OCI-LY7 (cell line): ENCODE data around the gene LAPTM5. TPM values are rescaled to one million over a fixed set of nuclear protein-coding genes. Genes with fewer than 3 reads are reported as not detected.
A peak's percentile ranks its signal among the peaks of the same experiment; 100 is the strongest.

Source experiments
- BruUV-seq: library from RNA; stranded (reverse); fragments of 400-500 nt; replicated peaks from 2 replicates; lab custom pipeline; 2021; lab: Mats Ljungman, UMichigan
- CTCF ChIA-PET: fragments of 300-600 bp; sonication (Branson Sonifier 250); formaldehyde crosslinking; loops from one replicate; lab custom pipeline; 2022; ENCODE audit warnings: antibody characterized with exemption; ENCODE audit not compliant: unreplicated experiment; lab: Charles Lee
- POLR2A ChIA-PET: fragments of 300-600 bp; sonication (Branson Sonifier 250); formaldehyde crosslinking; loops from one replicate; lab custom pipeline; 2022; ENCODE audit warnings: antibody characterized with exemption; lab: Charles Lee
- DNase-seq: peaks from one replicate; pipeline ENCODE4 v3.0.0-alpha.2; 2015; ENCODE audit warnings: low spot score
- H2AFZ ChIP-seq: fragments of 200-600 bp; sonication (generic), shearing (Covaris generic); 2 replicates; pipeline ENCODE4 v1.6.1; 2014; ENCODE audit warnings: mild to moderate bottlenecking, antibody characterized with exemption, low read length, moderate library complexity
- H3K27ac ChIP-seq: fragments of 200-600 bp; sonication (generic); 2 replicates; pipeline ENCODE4 v1.5.1; 2014; ENCODE audit warnings: mixed run types, low read depth, mild to moderate bottlenecking, moderate library complexity, low read length, inconsistent platforms; ENCODE audit not compliant: poor library complexity, severe bottlenecking
- H3K36me3 ChIP-seq: fragments of 200-600 bp; sonication (generic); 2 replicates; pipeline ENCODE4 v1.6.1; 2014; ENCODE audit warnings: mild to moderate bottlenecking, antibody characterized with exemption, low read length, moderate library complexity, mixed read lengths; ENCODE audit not compliant: insufficient read depth
- H3K4me1 ChIP-seq: fragments of 200-600 bp; sonication (generic); 2 replicates; pipeline ENCODE4 v1.5.1; 2014; ENCODE audit warnings: mild to moderate bottlenecking, low read length; ENCODE audit not compliant: insufficient read depth, poor library complexity, severe bottlenecking
- H3K4me2 ChIP-seq: fragments of 200-600 bp; sonication (generic); 2 replicates; pipeline ENCODE4 v1.6.1; 2014; ENCODE audit warnings: mild to moderate bottlenecking, low read length
- H3K4me3 ChIP-seq: fragments of 200-600 bp; sonication (generic); 2 replicates; pipeline ENCODE4 v1.5.1; 2014; ENCODE audit warnings: mild to moderate bottlenecking, low read depth, low read length; ENCODE audit not compliant: poor library complexity, severe bottlenecking
- H3K79me2 ChIP-seq: fragments of 200-600 bp; sonication (generic); 2 replicates; pipeline ENCODE4 v1.6.1; 2016; ENCODE audit warnings: low read depth, mild to moderate bottlenecking, low read length, moderate library complexity, mixed read lengths; ENCODE audit not compliant: insufficient read depth
- H3K9me2 ChIP-seq: fragments of 200-600 bp; sonication (generic); 2 replicates; pipeline ENCODE4 v1.6.1; 2016; ENCODE audit warnings: mild to moderate bottlenecking, low read length, mixed read lengths; ENCODE audit not compliant: insufficient read depth
- H3K9me3 ChIP-seq: fragments of 200-600 bp; sonication (generic); 2 replicates; pipeline ENCODE4 v1.6.1; 2014; ENCODE audit warnings: mild to moderate bottlenecking, mixed run types, low read length, mixed read lengths
- H4K20me1 ChIP-seq: fragments of 200-600 bp; sonication (generic); 2 replicates; pipeline ENCODE4 v1.6.1; 2014; ENCODE audit warnings: mild to moderate bottlenecking, antibody characterized with exemption, low read length, moderate library complexity, mixed read lengths; ENCODE audit not compliant: insufficient read depth
- EZH2phosphoT487 ChIP-seq: fragments of 200-600 bp; sonication (generic); IDR thresholded peaks from 2 replicates; pipeline ENCODE4 v1.6.1; 2018; ENCODE audit warnings: low read depth, borderline replicate concordance, mild to moderate bottlenecking, mixed run types, antibody characterized with exemption, low read length, moderate library complexity, mixed read lengths
- intact Hi-C: fragments of 100-400 bp; cut with micrococcal nuclease; formaldehyde crosslinking; loops from one replicate; pipeline ENCODE4 v1.10.0; 2022; ENCODE audit not compliant: unreplicated experiment
- total RNA-seq, 2 experiments: library from RNA; depleted of rRNA in 1 of 2; stranded (reverse); fragments of >200 nt in 1 of 2; shearing (Covaris generic) in 1 of 2; gene quantifications; 2 replicates each; pipeline ENCODE4 v1.2.3, GENCODE V29; 2014 to 2022
- TF ChIP-seq, protein P1 (sequence below): fragments of 200-600 bp; sonication (generic); conservative IDR thresholded peaks from 2 replicates; pipeline ENCODE4 v1.5.1; 2014; ENCODE audit warnings: mild to moderate bottlenecking, antibody characterized with exemption, low read length, moderate library complexity, mixed read lengths

LAPTM5 gene
- total RNA-seq, 2 experiments from 2014 or later, result 113 to 137 TPM

DNA sequence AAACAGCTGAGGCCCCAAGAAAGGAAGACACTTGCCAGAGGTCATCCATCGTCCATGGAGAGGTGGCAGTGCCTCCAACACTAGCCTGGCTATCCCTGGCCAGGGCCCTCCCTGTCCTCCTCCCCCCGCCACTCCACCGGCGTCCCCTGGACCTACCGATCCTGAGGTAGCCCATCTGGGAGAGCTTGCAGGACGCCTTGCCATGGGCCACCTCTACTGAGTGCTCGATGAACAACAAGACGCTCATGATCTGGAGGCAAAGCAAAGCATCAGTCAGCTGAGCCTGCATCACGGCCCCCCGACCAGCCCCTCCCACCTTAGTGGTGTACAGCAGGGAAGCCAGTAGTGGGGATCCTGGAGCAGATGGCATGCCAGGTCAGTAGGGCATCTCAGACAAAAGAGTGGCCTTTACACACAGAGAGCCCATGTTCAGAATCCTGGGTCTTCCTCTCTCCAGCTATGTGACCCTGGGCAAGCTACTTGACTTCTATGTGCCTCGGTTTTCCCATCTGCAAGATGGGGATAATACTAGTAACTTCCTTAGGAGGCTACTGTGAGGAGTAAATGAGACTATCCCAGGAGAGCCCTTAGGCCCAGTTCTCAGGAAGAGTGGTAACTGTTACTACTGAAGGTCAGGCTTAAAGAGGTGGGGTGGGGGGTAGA lies 15.1 kb downstream of the LAPTM5 start:
- Histone ChIP-seq H3K27ac (no peak overlapping the region), H3K4me2 (peak overlapping the region; percentile 70), H3K79me2 (no peaks in the 10 kb centered on the region; the same call in 1 of the 2 replicates), H4K20me1 (peaks cover 6% of the 10 kb centered on the region; the same call in 1 of the 2 replicates), H3K4me3 (no peak overlapping the region), H3K9me2 (no peaks in the 10 kb centered on the region), H3K4me1 (peaks cover 81% of the 10 kb centered on the region), H3K9me3 (no peaks in the 10 kb centered on the region), H2AFZ (no peak overlapping the region), H3K36me3 (peaks cover 20% of the 10 kb centered on the region)
- ChIA-PET POLR2A (interaction anchor here (1.6 to 4.7 kb wide), 2 partner anchors 13 to 19 kb away, joined by 4 to 55 read pairs; no protein-coding TSS in a partner anchor), CTCF (interaction anchor here (1.0 kb wide), 1 partner anchor 38 kb away, joined by 3 read pairs; no protein-coding TSS in a partner anchor)
- TF ChIP-seq, protein P1, sequence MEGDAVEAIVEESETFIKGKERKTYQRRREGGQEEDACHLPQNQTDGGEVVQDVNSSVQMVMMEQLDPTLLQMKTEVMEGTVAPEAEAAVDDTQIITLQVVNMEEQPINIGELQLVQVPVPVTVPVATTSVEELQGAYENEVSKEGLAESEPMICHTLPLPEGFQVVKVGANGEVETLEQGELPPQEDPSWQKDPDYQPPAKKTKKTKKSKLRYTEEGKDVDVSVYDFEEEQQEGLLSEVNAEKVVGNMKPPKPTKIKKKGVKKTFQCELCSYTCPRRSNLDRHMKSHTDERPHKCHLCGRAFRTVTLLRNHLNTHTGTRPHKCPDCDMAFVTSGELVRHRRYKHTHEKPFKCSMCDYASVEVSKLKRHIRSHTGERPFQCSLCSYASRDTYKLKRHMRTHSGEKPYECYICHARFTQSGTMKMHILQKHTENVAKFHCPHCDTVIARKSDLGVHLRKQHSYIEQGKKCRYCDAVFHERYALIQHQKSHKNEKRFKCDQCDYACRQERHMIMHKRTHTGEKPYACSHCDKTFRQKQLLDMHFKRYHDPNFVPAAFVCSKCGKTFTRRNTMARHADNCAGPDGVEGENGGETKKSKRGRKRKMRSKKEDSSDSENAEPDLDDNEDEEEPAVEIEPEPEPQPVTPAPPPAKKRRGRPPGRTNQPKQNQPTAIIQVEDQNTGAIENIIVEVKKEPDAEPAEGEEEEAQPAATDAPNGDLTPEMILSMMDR, result no peak
- TF ChIP-seq EZH2phosphoT487, result no peak
- no peak for DNase-seq
- no TSS peak for BruUV-seq
- intact Hi-C loops, result loop anchor here (5.0 kb wide), 1 partner anchor 35 kb away; no protein-coding TSS in a partner anchor

- no peaks in the 10 kb centered on the region for H3K9me3 ChIP-seq
- H3K36me3 ChIP-seq, result peaks cover 25% of the 10 kb centered on the region
- intact Hi-C loops, result loop anchor here (5.0 kb wide), 1 partner anchor 36 kb away; no protein-coding TSS in a partner anchor
- ChIA-PET POLR2A (no interaction called here), CTCF (interaction anchor here (0.8 kb wide), 1 partner anchor 37 kb away, joined by 4 read pairs; no protein-coding TSS in a partner anchor)
- no peak for DNase-seq
- H3K4me1 ChIP-seq, result peaks cover 71% of the 10 kb centered on the region
- H2AFZ ChIP-seq, result no peak overlapping the region
- no peak overlapping the region for H3K4me3 ChIP-seq
- no TSS peak for BruUV-seq
- peak overlapping the region; percentile 70; the same call in 1 of the 2 replicates for H3K4me2 ChIP-seq
- H3K79me2 ChIP-seq, result no peaks in the 10 kb centered on the region; the same call in 1 of the 2 replicates
- no peak overlapping the region for H3K27ac ChIP-seq
- no peaks in the 10 kb centered on the region for H3K9me2 ChIP-seq
- H4K20me1 ChIP-seq, result peaks cover 6% of the 10 kb centered on the region; the same call in 1 of the 2 replicates
- TF ChIP-seq, protein P1, result no peak
- no peak for TF ChIP-seq EZH2phosphoT487
Observed at GRCh38 chr1:30741239-30741894, 16.2 kb downstream of the LAPTM5 start.
